ENCODE data around the gene ZNF521. TPM values are rescaled to one million over a fixed set of nuclear protein-coding genes. Genes with fewer than 3 reads are reported as not detected.

ZNF521 gene
- total and polyA plus RNA-seq, 8 donors: 16.6 to 60.6 (median 47.3) TPM

DNA sequence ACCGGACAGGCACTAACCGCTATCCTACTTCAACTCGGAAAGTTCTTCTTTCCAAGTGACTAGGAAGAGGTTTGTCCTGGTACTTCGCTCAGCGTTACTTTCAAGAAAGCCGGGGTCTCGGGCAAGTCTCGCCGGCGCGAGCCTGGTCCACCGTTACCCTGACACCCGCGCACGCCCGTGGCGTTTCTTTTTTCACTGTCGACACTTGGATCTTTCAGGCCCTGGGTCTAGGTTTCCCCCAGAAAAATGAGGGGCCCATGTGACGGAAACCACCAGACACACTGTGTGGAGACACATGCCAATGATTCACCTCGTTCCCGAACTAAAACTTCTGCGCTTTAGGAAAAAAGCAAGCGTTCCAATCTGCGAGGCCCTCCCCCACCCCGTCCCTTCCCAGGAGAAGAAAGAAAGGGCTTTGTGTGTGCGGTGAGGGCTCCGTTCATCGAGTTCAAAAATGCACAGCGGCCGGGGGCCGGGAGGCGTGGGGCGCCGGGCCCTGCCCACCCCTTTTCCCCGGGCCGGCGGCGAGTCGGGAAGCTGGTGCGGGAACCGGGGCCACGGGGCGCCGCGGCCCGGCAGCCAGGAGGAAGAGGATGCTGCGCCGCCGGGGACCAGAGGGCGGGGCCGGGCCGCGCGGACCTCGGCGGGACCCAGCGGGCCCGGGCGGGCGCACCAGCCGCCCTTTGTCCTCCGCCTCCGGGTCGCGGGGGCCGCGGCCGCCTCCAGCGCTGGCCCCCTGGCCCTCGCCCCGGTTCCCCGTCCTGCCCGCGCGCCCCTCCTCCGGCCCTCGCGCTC is 2.6 kb downstream of the ZNF521 start:
- Histone ChIP-seq H3K27ac (peak overlapping the region; percentile 78 to 87), H3K36me3 (no peaks in the 10 kb centered on the region), H3K9me3 (no peaks in the 10 kb centered on the region), H3K4me1 (peaks cover 0 to 25% of the 10 kb centered on the region in 2 donors), H3K27me3 (peaks cover 6 to 77% of the 10 kb centered on the region in 2 donors), H3K4me3 (peak overlapping the region; percentile 49 to 63)
- TF ChIP-seq, protein P1, sequence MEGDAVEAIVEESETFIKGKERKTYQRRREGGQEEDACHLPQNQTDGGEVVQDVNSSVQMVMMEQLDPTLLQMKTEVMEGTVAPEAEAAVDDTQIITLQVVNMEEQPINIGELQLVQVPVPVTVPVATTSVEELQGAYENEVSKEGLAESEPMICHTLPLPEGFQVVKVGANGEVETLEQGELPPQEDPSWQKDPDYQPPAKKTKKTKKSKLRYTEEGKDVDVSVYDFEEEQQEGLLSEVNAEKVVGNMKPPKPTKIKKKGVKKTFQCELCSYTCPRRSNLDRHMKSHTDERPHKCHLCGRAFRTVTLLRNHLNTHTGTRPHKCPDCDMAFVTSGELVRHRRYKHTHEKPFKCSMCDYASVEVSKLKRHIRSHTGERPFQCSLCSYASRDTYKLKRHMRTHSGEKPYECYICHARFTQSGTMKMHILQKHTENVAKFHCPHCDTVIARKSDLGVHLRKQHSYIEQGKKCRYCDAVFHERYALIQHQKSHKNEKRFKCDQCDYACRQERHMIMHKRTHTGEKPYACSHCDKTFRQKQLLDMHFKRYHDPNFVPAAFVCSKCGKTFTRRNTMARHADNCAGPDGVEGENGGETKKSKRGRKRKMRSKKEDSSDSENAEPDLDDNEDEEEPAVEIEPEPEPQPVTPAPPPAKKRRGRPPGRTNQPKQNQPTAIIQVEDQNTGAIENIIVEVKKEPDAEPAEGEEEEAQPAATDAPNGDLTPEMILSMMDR (IDR thresholded peaks at IDR 0.05): no peak
- intact Hi-C loops (cut with DNase I): loop anchor here in 1 of 2 donors (10.0 kb wide), 1 partner anchor 115 kb away; no protein-coding TSS in a partner anchor
- peak in 3 of 4 donors; percentile 44 to 81 (median 60) for DNase-seq
- peak; percentile 9 for ATAC-seq

DNA sequence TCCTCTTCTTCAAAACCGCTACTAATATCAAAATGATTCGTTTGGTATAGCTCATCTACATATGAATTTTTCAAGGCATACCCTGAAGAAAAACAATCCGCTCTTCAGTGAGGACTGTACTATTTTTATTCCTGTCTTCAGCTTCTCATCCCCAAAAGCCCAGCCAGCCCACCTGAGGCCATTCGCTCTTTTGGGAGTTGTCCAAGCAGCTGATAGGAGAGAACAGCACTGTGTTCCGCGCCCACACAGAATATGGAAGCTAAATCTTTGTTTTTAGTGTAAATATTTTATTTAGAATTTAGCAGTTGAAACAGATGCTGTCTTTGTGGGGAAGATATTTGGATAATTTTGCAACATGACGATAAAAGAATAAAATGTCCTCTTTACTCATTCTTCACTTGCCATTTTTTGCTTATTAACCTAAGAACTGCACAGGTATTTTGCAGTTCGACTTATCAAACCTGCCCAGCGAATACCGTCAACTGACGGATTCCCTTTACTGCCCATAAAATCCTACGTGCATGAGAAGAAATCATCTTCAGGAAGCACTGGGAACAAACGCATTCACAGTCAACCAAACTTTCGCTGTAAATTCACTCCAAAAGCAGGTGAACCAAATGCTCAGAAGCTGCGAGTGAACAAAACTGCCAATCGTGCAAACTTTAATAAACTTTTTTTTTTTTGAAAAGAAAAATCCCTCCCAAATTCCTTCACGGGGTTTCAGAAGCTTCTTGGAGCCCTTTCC is 3.4 kb downstream of the ZNF521 start:
- TF ChIP-seq, protein P1 (IDR thresholded peaks at IDR 0.05): no peak
- no peak for DNase-seq
- H3K27me3 ChIP-seq: peaks cover 6 to 69% of the 10 kb centered on the region in 2 donors
- no peaks in the 10 kb centered on the region for H3K9me3 ChIP-seq
- H3K4me3 ChIP-seq: peak overlapping the region; percentile 37 to 63
- intact Hi-C loops (cut with DNase I): loop anchor here in 1 of 2 donors (10.0 kb wide), 1 partner anchor 114 kb away; no protein-coding TSS in a partner anchor
- ATAC-seq: no peak
- no peaks in the 10 kb centered on the region for H3K36me3 ChIP-seq
- H3K4me1 ChIP-seq: peaks cover 0 to 25% of the 10 kb centered on the region in 2 donors
- H3K27ac ChIP-seq: peak overlapping the region; percentile 78 to 87

DNA sequence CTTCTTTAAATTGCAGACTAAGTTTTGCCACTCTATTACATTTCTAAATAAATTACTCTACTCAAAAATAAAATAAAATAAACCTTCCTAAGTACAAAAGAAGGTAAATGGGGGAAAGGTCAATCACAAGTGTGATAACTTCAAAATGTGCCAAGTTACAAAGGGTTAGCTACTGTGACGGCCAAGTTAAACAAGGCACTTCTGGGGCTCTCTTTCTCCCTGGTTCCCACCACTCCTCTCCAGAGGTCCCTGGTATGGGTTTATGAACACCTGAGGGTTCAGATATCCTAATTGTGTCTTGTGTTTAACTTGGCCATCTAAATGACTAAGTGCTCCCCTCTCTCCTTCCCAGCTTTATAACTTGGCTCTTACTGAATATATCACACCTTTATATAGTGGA is 5.4 kb downstream of the ZNF521 start:
- H3K4me3 ChIP-seq: no peak overlapping the region
- DNase-seq: no peak
- TF ChIP-seq, protein P1 (IDR thresholded peaks at IDR 0.05): no peak
- peaks cover 6 to 53% of the 10 kb centered on the region in 2 donors for H3K27me3 ChIP-seq
- no peak for ATAC-seq
- no peaks in the 10 kb centered on the region for H3K9me3 ChIP-seq
- no peak overlapping the region for H3K27ac ChIP-seq
- H3K36me3 ChIP-seq: no peaks in the 10 kb centered on the region
- intact Hi-C loops (cut with DNase I): loop anchor here in 1 of 2 donors (10.0 kb wide), 1 partner anchor 112 kb away; no protein-coding TSS in a partner anchor
- H3K4me1 ChIP-seq: peaks cover 0 to 23% of the 10 kb centered on the region in 2 donors

DNA sequence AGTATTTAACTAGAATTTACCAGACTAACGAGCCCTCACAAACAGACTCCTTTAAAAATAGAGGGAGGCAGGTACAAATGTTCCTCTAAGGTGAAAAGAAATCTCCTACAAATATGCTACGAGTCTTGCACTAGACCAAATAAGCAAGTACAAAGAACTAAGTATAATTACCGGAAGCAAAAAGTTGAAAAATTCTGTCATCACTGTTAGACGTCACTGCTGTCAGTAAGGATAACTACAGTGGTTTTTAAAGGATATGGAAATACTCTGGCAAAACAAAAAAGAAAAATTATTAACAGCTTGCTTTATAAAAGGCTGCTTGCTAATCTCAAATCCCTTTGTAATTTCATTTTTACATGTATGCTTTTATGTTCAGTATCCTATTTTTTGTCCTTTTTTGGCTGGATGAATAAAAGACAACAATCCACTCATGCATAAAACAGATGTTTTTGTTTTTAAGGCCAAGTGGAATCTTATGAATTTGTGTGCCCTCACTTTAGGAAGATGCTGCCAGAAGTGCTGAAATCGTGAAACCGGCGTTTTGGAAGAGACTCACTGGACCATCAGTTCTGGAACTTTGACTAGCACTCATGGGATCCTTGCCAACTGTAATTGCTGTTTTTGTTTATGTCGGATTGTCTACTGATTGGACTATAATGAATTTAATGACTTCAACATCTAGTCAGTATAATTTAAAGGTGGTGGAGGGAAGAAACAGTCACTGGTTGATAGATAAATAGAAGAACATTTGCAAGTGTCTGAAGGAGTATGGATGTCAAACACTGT is 6.7 kb downstream of the ZNF521 start:
- ATAC-seq (no peak), DNase-seq (peak in 2 of 4 donors; percentile 50 to 53)
- TF ChIP-seq, protein P1 (IDR thresholded peaks at IDR 0.05): no peak
- Histone ChIP-seq H3K4me3 (no peak overlapping the region), H3K27ac (no peak overlapping the region), H3K9me3 (no peaks in the 10 kb centered on the region), H3K4me1 (peaks cover 0 to 13% of the 10 kb centered on the region in 2 donors), H3K36me3 (no peaks in the 10 kb centered on the region), H3K27me3 (peaks cover 6 to 41% of the 10 kb centered on the region in 2 donors)
- intact Hi-C loops (cut with DNase I): loop anchor here in 1 of 2 donors (10.0 kb wide), 1 partner anchor 110 kb away; no protein-coding TSS in a partner anchor

Data from left lung (tissue), 10 donors.